ENCODE measurements around the gene LSM7.
"Not testable (repeated sequence)": the region's sequence is repeated elsewhere in the genome, so short reads cannot be mapped to it uniquely, and the experiment has no call there.

The LSM7 gene

DNA sequence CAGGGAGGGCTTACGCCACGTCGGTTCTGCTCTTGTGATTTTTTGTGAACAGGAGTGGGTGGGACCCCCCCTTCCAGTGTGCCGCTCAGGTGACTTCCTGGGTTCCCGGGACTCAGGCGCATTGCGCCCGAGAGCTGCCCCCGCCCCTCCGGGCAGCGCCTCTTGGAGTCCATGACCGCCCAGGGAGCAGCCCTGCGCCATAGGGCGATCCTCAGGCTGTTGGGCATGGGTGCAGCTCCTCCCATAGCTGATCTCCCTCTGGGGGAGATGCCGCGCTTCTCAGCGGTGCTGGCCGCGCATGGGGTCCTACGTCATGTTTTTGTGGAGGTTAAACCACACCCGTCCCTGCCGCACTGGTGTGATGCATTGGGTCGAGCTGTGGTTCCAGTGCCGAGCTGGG, 23.7 kb upstream of the LSM7 start:
- H3K27ac ChIP-seq (replicated peaks), result no peak overlapping the region
- TF ChIP-seq GABPA (IDR thresholded peaks at IDR 0.05; ENCODE audit: low read depth) (no peak), REST (IDR thresholded peaks at IDR 0.05; ENCODE audit: insufficient replicate concordance, low read depth) (no peak), SPI1 (IDR thresholded peaks at IDR 0.05; ENCODE audit: borderline replicate concordance, low read depth) (no peak), POLR2AphosphoS5 (IDR thresholded peaks at IDR 0.05; ENCODE audit: low read depth) (no peak)
- TF ChIP-seq, protein P1, sequence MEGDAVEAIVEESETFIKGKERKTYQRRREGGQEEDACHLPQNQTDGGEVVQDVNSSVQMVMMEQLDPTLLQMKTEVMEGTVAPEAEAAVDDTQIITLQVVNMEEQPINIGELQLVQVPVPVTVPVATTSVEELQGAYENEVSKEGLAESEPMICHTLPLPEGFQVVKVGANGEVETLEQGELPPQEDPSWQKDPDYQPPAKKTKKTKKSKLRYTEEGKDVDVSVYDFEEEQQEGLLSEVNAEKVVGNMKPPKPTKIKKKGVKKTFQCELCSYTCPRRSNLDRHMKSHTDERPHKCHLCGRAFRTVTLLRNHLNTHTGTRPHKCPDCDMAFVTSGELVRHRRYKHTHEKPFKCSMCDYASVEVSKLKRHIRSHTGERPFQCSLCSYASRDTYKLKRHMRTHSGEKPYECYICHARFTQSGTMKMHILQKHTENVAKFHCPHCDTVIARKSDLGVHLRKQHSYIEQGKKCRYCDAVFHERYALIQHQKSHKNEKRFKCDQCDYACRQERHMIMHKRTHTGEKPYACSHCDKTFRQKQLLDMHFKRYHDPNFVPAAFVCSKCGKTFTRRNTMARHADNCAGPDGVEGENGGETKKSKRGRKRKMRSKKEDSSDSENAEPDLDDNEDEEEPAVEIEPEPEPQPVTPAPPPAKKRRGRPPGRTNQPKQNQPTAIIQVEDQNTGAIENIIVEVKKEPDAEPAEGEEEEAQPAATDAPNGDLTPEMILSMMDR (IDR thresholded peaks at IDR 0.05; ENCODE audit: insufficient read depth, low read length), result no peak
- H3K27me3 ChIP-seq (ENCODE audit: insufficient read depth, poor library complexity, severe bottlenecking), result no peaks in the 10 kb centered on the region
- H3K4me3 ChIP-seq (replicated peaks; ENCODE audit: insufficient read depth, low read length), result no peak overlapping the region
- DNase-seq (ENCODE audit: low read depth in 1 of 2, low spot score in 1 of 2), result no peak

GRCh38 chr19:2351591-2351990, 23.2 kb upstream of the LSM7 start:
- H3K4me3 ChIP-seq (replicated peaks; ENCODE audit: insufficient read depth, low read length), result no peak overlapping the region
- DNase-seq (ENCODE audit: low read depth in 1 of 2, low spot score in 1 of 2), result no peak
- H3K27ac ChIP-seq (replicated peaks), result no peak overlapping the region
- TF ChIP-seq, protein P1 (IDR thresholded peaks at IDR 0.05; ENCODE audit: insufficient read depth, low read length), result no peak
- no peak for TF ChIP-seq POLR2AphosphoS5 (IDR thresholded peaks at IDR 0.05; ENCODE audit: low read depth)
- no peak for TF ChIP-seq SPI1 (IDR thresholded peaks at IDR 0.05; ENCODE audit: borderline replicate concordance, low read depth)
- no peak for TF ChIP-seq GABPA (IDR thresholded peaks at IDR 0.05; ENCODE audit: low read depth)
- TF ChIP-seq REST (IDR thresholded peaks at IDR 0.05; ENCODE audit: insufficient replicate concordance, low read depth), result no peak
- H3K27me3 ChIP-seq (ENCODE audit: insufficient read depth, poor library complexity, severe bottlenecking), result no peaks in the 10 kb centered on the region

DNA sequence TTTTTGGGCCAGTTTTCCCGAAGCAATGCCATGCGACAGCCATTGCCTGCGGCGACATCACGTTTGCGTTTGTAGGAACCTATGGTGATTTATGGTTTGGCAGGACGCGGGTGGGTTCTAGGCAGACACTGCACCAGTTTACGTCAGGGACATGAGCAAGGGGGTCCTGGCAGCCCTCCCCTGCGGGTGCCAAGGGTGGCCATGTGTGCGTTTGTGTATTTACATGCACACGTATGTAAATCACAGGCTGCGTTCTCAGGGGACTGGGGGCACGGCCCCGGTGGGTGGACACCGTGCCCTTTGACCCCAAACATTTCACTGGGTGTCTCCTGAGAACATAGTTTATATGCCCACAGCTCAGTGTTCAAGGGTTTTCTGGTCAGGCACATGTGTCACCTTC, 22.3 kb upstream of the LSM7 start:
- Histone ChIP-seq H3K4me3 (replicated peaks; ENCODE audit: insufficient read depth, low read length) (no peak overlapping the region), H3K27ac (replicated peaks) (no peak overlapping the region), H3K27me3 (ENCODE audit: insufficient read depth, poor library complexity, severe bottlenecking) (no peaks in the 10 kb centered on the region)
- TF ChIP-seq REST (IDR thresholded peaks at IDR 0.05; ENCODE audit: insufficient replicate concordance, low read depth) (no peak), SPI1 (IDR thresholded peaks at IDR 0.05; ENCODE audit: borderline replicate concordance, low read depth) (no peak), POLR2AphosphoS5 (IDR thresholded peaks at IDR 0.05; ENCODE audit: low read depth) (no peak), GABPA (IDR thresholded peaks at IDR 0.05; ENCODE audit: low read depth) (no peak)
- TF ChIP-seq, protein P1 (IDR thresholded peaks at IDR 0.05; ENCODE audit: insufficient read depth, low read length), result no peak
- no peak for DNase-seq (ENCODE audit: low read depth in 1 of 2, low spot score in 1 of 2)

DNA sequence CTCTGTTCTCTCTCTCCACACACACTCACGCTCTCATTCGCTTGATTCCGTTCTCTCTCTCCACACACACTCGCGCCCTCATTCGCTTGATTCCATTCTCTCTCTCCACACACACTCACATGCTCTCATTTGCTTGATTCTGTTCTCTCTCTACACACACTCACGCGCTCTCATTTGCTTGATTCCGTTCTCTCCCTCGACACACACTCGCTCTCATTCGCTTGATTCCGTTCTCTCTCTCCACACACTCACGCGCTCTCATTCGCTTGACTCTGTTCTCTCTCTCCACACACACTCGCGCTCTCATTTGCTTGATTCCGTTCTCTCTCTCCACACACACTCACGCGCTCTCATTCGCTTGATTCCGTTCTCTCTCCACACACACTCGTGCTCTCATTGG, 21.4 kb upstream of the LSM7 start:
- DNase-seq (ENCODE audit: low read depth in 1 of 2, low spot score in 1 of 2); H3K27me3 ChIP-seq (ENCODE audit: insufficient read depth, poor library complexity, severe bottlenecking); H3K27ac ChIP-seq (replicated peaks); H3K4me3 ChIP-seq (replicated peaks; ENCODE audit: insufficient read depth, low read length): not testable (repeated sequence)

Data from HL-60 (cell line).